ENCODE measurements around the gene CACNA1C.
"Not testable (repeated sequence)": the region's sequence is repeated elsewhere in the genome, so short reads cannot be mapped to it uniquely, and the experiment has no call there.

The CACNA1C gene

GRCh38 chr12:2076728-2077127, 23.9 kb downstream of the CACNA1C start:
- DNase-seq: no peak

- DNase-seq: no peak
Measured at GRCh38 chr12:2080604-2081003, 27.8 kb downstream of the CACNA1C start.

GRCh38 chr12:2082321-2082720, 29.5 kb downstream of the CACNA1C start:
- DNase-seq: no peak

- DNase-seq: peak; percentile 41
Measured at GRCh38 chr12:2083008-2083407, 30.2 kb downstream of the CACNA1C start.

GRCh38 chr12:2083561-2083960, 30.8 kb downstream of the CACNA1C start:
- peak; percentile 74 for DNase-seq

GRCh38 chr12:2084553-2085296, 31.9 kb downstream of the CACNA1C start:
- peak; percentile 92 for DNase-seq

- DNase-seq: no peak
Measured at GRCh38 chr12:2092354-2092753, 39.6 kb downstream of the CACNA1C start.

GRCh38 chr12:2092890-2093289, 40.1 kb downstream of the CACNA1C start:
- DNase-seq: peak; percentile 23

GRCh38 chr12:2094597-2094996, 41.8 kb downstream of the CACNA1C start:
- peak; percentile 33 for DNase-seq

- no peak for DNase-seq
Measured at GRCh38 chr12:2095878-2096277, 43.1 kb downstream of the CACNA1C start.

- DNase-seq: no peak
Measured at GRCh38 chr12:2097617-2098016, 44.8 kb downstream of the CACNA1C start.

- no peak for DNase-seq
Measured at GRCh38 chr12:2098852-2099251, 46.1 kb downstream of the CACNA1C start.

GRCh38 chr12:2099595-2099994, 46.8 kb downstream of the CACNA1C start:
- no peak for DNase-seq

- no peak for DNase-seq
Measured at GRCh38 chr12:2101359-2101758, 48.6 kb downstream of the CACNA1C start.

GRCh38 chr12:2101771-2102170, 49.0 kb downstream of the CACNA1C start:
- DNase-seq: peak; percentile 60

- DNase-seq: not testable (repeated sequence)
Measured at GRCh38 chr12:2102736-2103135, 49.9 kb downstream of the CACNA1C start.

GRCh38 chr12:2105387-2105786, 52.6 kb downstream of the CACNA1C start:
- not testable (repeated sequence) for DNase-seq

- DNase-seq: no peak
Measured at GRCh38 chr12:2108166-2108565, 55.4 kb downstream of the CACNA1C start.

GRCh38 chr12:2108975-2109671, 56.3 kb downstream of the CACNA1C start:
- DNase-seq: no peak

- DNase-seq: no peak
Measured at GRCh38 chr12:2110127-2110526, 57.3 kb downstream of the CACNA1C start.

- DNase-seq: no peak
Measured at GRCh38 chr12:2110849-2111566, 58.2 kb downstream of the CACNA1C start.

- no peak for DNase-seq
Measured at GRCh38 chr12:2111826-2112225, 59.0 kb downstream of the CACNA1C start.

GRCh38 chr12:2112401-2112800, 59.6 kb downstream of the CACNA1C start:
- no peak for DNase-seq
